Activated gamma-delta T cell treated with Interleukin-2 at 50 U/mL for 16 hours (primary cell): ENCODE measurements around the gene PKDREJ.
"Not testable (repeated sequence)": the region's sequence is repeated elsewhere in the genome, so short reads cannot be mapped to it uniquely, and the experiment has no call there.

Experiments used
- DNase-seq: peaks from one replicate; pipeline ENCODE4 v3.0.0-alpha.2; 2020

The PKDREJ gene

GRCh38 chr22:46287873-46288751 is 25.0 kb upstream of the PKDREJ start:
- DNase-seq = peak; percentile 39

- DNase-seq = no peak
Measured at GRCh38 chr22:46286941-46287872, 24.1 kb upstream of the PKDREJ start.

GRCh38 chr22:46286006-46286405 is 22.9 kb upstream of the PKDREJ start:
- no peak for DNase-seq

- DNase-seq = no peak
Measured at GRCh38 chr22:46281866-46282678, 18.9 kb upstream of the PKDREJ start.

GRCh38 chr22:46280999-46281623 is 18.0 kb upstream of the PKDREJ start:
- DNase-seq = peak; percentile 38

GRCh38 chr22:46280063-46280817 is 17.1 kb upstream of the PKDREJ start:
- no peak for DNase-seq

DNA sequence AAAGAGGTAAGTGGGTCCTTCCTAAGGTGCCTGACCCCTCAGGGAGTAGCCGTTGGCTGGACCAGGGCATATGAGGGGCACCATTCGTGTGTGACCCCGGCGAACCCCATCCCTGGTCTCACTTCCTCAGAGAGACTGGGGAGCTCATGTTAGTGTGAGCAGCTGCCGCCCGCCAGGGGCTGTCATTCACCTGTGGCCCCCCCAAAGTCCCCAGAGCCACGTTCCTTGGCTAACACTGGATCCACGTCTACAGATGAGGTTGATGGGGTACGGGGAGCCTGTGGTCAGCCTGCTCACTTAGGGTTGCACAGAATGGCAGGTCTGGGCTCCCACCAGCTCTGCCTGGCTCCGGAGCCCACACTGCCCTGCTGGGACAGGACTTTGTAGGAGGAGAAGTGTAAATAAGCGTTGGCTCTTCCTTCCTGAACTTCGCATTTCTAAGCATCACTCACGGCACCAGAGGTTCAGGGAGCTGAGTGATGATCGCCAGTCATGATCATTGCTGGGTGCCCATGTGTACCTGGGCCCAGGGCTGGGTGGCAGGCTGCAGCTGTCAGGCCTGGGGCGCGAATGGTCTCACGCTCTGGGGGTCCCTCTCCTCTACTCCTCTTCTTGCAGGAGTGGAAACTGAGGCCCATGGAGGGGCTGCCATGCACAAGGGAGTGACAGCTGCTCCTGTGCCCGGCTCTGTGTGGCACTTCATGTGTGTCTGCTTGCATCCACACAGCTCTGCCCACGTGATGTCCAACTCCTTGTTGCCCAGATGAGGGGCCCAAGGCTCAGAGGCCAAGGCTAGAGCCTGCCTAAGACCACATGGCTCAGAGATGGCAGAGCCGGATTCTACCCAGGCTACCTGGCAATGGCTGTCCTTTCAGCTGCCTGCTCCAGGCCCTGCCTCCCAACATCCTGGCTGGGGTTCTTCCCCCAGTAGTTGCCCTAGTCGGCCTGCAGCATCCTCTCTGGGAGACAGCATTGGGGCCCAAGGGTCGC is 15.8 kb upstream of the PKDREJ start:
- no peak for DNase-seq

DNA sequence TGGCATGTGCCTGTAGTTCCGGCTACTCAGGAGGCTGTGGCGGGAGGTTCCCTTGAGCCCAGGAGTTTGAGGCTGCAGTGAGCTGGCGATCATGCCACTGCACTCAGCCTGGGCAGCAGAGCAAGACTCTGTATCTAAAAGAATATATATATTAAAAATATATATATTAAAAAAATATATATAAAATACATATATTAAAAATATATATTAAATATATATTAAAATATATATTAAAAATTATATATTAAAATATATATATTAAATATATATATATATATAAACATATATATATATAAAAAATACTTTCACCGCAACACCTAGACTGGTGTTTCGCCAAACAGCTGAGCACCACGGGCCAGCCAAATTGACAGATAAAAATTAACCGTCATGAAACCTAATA is 13.4 kb upstream of the PKDREJ start:
- no peak for DNase-seq

GRCh38 chr22:46275455-46276122 is 12.4 kb upstream of the PKDREJ start:
- DNase-seq = no peak

DNA sequence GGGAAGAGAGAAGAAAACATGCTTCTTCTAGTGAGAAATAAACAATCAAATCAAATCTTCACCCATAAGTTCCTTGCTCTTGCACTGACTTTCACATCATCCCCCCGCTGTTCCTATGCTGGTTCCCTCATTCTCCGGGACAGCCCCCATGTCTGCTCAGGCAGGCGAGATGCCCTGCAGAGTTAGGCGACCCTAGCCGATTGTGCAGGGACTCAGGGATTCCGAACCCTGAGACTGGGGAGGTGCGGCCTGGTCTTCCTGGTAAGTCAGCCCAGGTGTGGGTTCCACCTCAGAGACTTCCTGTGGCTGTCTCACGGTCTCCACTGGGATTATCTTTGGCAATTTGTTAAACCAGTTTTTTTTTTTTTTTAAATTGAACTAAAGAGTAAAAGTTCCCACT is 11.2 kb upstream of the PKDREJ start:
- no peak for DNase-seq

DNA sequence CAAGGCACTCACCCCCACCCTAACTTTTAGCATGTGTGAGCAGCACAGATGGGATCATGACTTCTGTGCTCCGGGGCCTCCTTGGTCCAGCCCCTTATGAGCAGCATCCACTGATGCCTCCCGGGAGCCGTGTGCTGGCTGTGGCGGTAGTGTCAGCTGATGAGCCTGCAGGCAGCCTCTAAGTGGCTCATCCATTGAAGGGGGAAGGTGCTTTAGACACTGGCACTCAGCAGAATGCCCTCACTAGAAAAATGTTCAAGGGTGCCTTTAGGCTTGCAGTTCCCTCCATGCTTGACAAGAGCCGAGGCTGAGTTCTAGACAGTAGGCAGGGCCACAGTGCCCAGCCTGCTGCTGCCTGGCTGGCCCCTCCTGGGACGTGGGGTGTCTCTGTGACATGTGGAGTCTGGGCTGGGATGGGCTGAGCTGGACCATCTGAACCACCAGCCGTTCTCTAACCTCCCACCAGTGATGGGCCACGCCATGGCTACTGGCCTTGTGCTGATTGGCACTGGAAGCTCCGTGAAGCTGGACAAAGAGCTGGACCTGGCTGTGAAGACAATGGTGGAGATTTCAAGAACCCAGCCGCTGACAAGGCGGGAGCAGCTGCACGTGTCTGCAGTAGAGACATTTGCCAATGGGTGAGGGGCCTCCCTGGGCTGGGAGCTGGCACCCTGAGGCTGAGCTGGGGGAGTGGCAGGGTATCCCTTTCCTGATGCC is 10.4 kb upstream of the PKDREJ start:
- no peak for DNase-seq

DNA sequence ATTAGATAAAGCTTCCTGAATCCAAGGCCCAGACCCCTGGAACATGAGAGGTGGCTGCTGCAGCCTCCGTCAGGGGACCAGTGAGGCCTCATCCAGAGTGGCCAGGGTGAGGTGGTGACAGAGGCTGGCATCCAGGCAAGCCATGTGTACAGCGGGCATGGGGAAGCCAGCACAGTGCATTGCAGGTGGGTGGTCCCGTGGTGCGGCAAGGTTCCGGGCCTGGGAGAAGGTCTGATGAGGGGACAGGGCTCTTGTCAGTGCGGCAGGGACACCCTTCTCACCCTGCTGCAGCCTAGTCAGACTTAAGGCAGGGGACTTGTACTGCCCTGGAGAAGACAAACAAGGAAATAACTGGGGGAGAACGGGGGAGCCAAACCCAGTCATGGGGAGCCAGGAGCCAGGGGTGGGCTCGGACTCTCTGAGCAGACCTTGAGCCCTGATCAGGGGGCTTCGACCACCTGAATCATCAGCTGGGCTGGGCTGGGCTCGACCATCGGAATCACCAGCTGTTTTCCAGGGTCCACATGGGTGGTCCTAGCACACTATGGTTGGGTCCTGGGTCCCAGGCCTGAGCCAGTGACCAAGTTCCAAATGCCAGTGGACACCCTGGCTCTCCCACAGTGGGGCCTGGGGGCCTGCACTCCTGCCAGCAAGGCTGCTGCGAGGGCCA is 9.8 kb upstream of the PKDREJ start:
- no peak for DNase-seq

DNA sequence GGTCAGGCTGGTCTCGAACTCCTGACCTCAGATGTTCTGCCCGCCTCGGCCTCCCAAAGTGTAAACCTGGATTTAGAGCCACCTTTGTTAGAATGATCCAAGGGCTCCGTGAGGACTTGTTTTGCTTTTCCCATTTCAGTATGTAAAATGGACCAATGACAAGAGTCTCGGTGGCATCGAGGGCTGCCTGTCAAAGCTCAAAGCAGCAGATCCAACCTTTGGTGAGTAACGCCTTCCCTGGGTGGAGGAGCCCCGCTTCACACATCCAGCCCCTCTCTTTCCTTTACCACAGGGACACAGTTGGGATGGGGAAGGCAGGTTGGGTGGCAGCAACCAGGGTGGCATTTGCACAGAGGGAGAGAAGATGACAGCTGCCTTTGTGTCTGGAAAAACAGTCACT is 9.1 kb upstream of the PKDREJ start:
- DNase-seq = no peak

DNA sequence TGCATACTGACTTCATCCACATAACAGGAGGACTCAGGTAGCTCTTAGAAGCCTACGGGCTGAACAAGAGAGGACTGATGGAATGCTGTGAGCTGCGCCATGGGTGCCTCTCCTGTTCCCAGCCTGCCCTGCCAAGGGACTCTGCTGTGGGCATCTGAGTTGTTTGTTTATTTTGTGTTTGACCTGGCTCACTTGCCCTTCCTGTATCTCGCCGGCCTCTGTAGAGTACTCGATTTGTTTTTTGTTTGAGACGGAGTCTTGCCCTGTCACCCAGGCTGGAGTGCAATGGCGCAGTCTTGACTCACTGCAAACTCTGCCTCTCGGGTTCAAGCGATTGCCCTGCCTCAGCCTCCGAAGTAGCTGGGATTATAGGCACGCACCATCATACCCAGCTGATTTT is 6.4 kb upstream of the PKDREJ start:
- DNase-seq = no peak

- peak; percentile 40 for DNase-seq
Measured at GRCh38 chr22:46267431-46268279, 4.5 kb upstream of the PKDREJ start, which contains the start of gene TTC38. Gene TTC38, plus strand, starts transcription at chr22:46268008. Its CDS starts 32 bp downstream, at chr22:46268040.

GRCh38 chr22:46265627-46266026 is 2.5 kb upstream of the PKDREJ start:
- DNase-seq = not testable (repeated sequence)

- DNase-seq = not testable (repeated sequence)
Measured at GRCh38 chr22:46264520-46264919, 1.4 kb upstream of the PKDREJ start.
